Caco-2 (cell line): ENCODE measurements around the gene CALHM3. TPM values are rescaled to one million over a fixed set of nuclear protein-coding genes. Genes with fewer than 3 reads are reported as not detected.

ENCODE experiments used
- BruUV-seq: library from RNA; stranded (reverse); fragments of 400-500 nt; replicated peaks from 2 replicates; lab custom pipeline; 2021; lab: Mats Ljungman, UMichigan
- CTCF ChIA-PET: fragments of 300-600 bp; sonication (Branson Sonifier 250); formaldehyde crosslinking; loops from one replicate; lab custom pipeline; 2022; ENCODE audit warnings: antibody characterized with exemption; lab: Charles Lee
- POLR2A ChIA-PET: fragments of 300-600 bp; sonication (Branson Sonifier 250); formaldehyde crosslinking; loops from one replicate; lab custom pipeline; 2022; ENCODE audit warnings: antibody characterized with exemption; lab: Charles Lee
- DNase-seq, 2 experiments: peaks; one replicate each; pipeline versions ENCODE4 v3.0.0 to v3.0.0-alpha.2; 2020 to 2022
- H3K27me3 ChIP-seq: replicated peaks from 2 replicates; pipeline ENCODE4 v1.6.0; 2011; ENCODE audit warnings: low read length; ENCODE audit not compliant: control insufficient read depth, insufficient read depth
- H3K36me3 ChIP-seq: 2 replicates; pipeline ENCODE4 v1.5.1; 2011; ENCODE audit warnings: low read length; ENCODE audit not compliant: control insufficient read depth, insufficient read depth
- H3K4me1 ChIP-seq: fragments of 250-450 bp; sonication (Bioruptor Pico); 2 replicates; pipeline ENCODE4 v1.5.1; 2020; ENCODE audit warnings: mild to moderate bottlenecking
- H3K4me3 ChIP-seq: 2 replicates; pipeline ENCODE4 v1.5.1; 2011; ENCODE audit warnings: low read depth, mild to moderate bottlenecking, control low read depth, low read length
- H3K9me3 ChIP-seq: fragments of 250-450 bp; sonication (Bioruptor Pico); 2 replicates; pipeline ENCODE4 v1.5.1; 2020; ENCODE audit warnings: mild to moderate bottlenecking, moderate library complexity
- H3K27ac Mint-ChIP-seq: one replicate; pipeline ENCODE4 v1.8.0; 2022; ENCODE audit warnings: mixed read lengths; ENCODE audit not compliant: unreplicated experiment
- H3K27me3 Mint-ChIP-seq: one replicate; pipeline ENCODE4 v1.8.0; 2022; ENCODE audit warnings: mixed read lengths; ENCODE audit not compliant: insufficient read depth, unreplicated experiment
- H3K36me3 Mint-ChIP-seq: one replicate; pipeline ENCODE4 v1.8.0; 2022; ENCODE audit warnings: mild to moderate bottlenecking, mixed read lengths; ENCODE audit not compliant: insufficient read depth, unreplicated experiment
- H3K4me1 Mint-ChIP-seq: one replicate; pipeline ENCODE4 v1.8.0; 2022; ENCODE audit warnings: low read depth, mixed read lengths; ENCODE audit not compliant: unreplicated experiment
- H3K4me3 Mint-ChIP-seq: one replicate; pipeline ENCODE4 v1.8.0; 2022; ENCODE audit warnings: mild to moderate bottlenecking, moderate library complexity, mixed read lengths; ENCODE audit not compliant: unreplicated experiment
- H3K9me3 Mint-ChIP-seq: one replicate; pipeline ENCODE4 v1.8.0; 2022; ENCODE audit warnings: mixed read lengths; ENCODE audit not compliant: unreplicated experiment
- CTCF ChIP-seq, 2 experiments: fragments of 200-600 bp in 1 of 2; IDR thresholded peaks; 1 replicate in 1 of 2; 2 replicates in 1 of 2; pipeline versions ENCODE4 v1.5.1 to v1.8.0; 2011 to 2022; ENCODE audit warnings: antibody characterized with exemption in 1 of 2, control low read depth in 1 of 2, inconsistent platforms in 1 of 2, low read depth in 1 of 2, low read length in 1 of 2, mild to moderate bottlenecking in 1 of 2, moderate library complexity in 1 of 2; ENCODE audit not compliant: insufficient read depth in 1 of 2, severe bottlenecking in 1 of 2, unreplicated experiment in 1 of 2
- intact Hi-C: fragments of 100-400 bp; cut with micrococcal nuclease; formaldehyde crosslinking; loops from one replicate; pipeline ENCODE4 v1.10.0; 2022; ENCODE audit not compliant: unreplicated experiment
- total RNA-seq: library from RNA; stranded (reverse); gene quantifications from 2 replicates; pipeline ENCODE4 v1.2.3, GENCODE V29; 2022

The CALHM3 gene
- total RNA-seq, 1 experiment from 2014 or later, result 0.18 TPM

- H3K4me3 ChIP-seq, result no peak overlapping the region
- Mint-ChIP-seq H3K27ac (no peak overlapping the region), H3K36me3 (peaks cover 52% of the 10 kb centered on the region), H3K9me3 (no peaks in the 10 kb centered on the region), H3K4me3 (no peak overlapping the region), H3K4me1 (no peaks in the 10 kb centered on the region), H3K27me3 (no peaks in the 10 kb centered on the region)
- H3K36me3 ChIP-seq, result peaks cover 8% of the 10 kb centered on the region
- TF ChIP-seq CTCF (IDR thresholded peaks at IDR 0.05; ENCODE audit: insufficient read depth in 1 of 2, low read depth in 1 of 2, low read length in 1 of 2, severe bottlenecking in 1 of 2, unreplicated experiment in 1 of 2), result no peak
- H3K4me1 ChIP-seq, result no peaks in the 10 kb centered on the region
- H3K27me3 ChIP-seq, result no peaks in the 10 kb centered on the region
- ChIA-PET CTCF (no interaction called here), POLR2A (no interaction called here)
- BruUV-seq, result no TSS peak
- no peaks in the 10 kb centered on the region for H3K9me3 ChIP-seq
- no peak for DNase-seq
- intact Hi-C loops, result no loop called here
Measured at GRCh38 chr10:103445366-103445765, 33.7 kb downstream of the CALHM3 start.

GRCh38 chr10:103444478-103444877, 34.6 kb downstream of the CALHM3 start:
- intact Hi-C loops, result no loop called here
- no TSS peak for BruUV-seq
- TF ChIP-seq CTCF (IDR thresholded peaks at IDR 0.05; ENCODE audit: insufficient read depth in 1 of 2, low read depth in 1 of 2, low read length in 1 of 2, severe bottlenecking in 1 of 2, unreplicated experiment in 1 of 2), result no peak
- ChIA-PET POLR2A (no interaction called here), CTCF (no interaction called here)
- Histone ChIP-seq H3K27me3 (no peaks in the 10 kb centered on the region), H3K4me3 (no peak overlapping the region), H3K4me1 (no peaks in the 10 kb centered on the region), H3K36me3 (peaks cover 8% of the 10 kb centered on the region), H3K9me3 (no peaks in the 10 kb centered on the region)
- DNase-seq, result no peak
- peaks cover 61% of the 10 kb centered on the region for H3K36me3 Mint-ChIP-seq
- no peaks in the 10 kb centered on the region for H3K4me1 Mint-ChIP-seq
- no peak overlapping the region for H3K27ac Mint-ChIP-seq
- H3K27me3 Mint-ChIP-seq, result no peaks in the 10 kb centered on the region
- H3K4me3 Mint-ChIP-seq, result no peak overlapping the region
- H3K9me3 Mint-ChIP-seq, result no peaks in the 10 kb centered on the region

GRCh38 chr10:103443475-103444185, 35.4 kb downstream of the CALHM3 start:
- H3K9me3 Mint-ChIP-seq, result no peaks in the 10 kb centered on the region
- Histone ChIP-seq H3K4me1 (no peaks in the 10 kb centered on the region), H3K4me3 (no peak overlapping the region), H3K36me3 (peaks cover 8% of the 10 kb centered on the region), H3K27me3 (no peaks in the 10 kb centered on the region), H3K9me3 (no peaks in the 10 kb centered on the region)
- intact Hi-C loops, result no loop called here
- no peak overlapping the region for H3K4me3 Mint-ChIP-seq
- DNase-seq, result no peak
- POLR2A ChIA-PET, result no interaction called here
- H3K27ac Mint-ChIP-seq, result no peak overlapping the region
- no peak for TF ChIP-seq CTCF (IDR thresholded peaks at IDR 0.05; ENCODE audit: insufficient read depth in 1 of 2, low read depth in 1 of 2, low read length in 1 of 2, severe bottlenecking in 1 of 2, unreplicated experiment in 1 of 2)
- no TSS peak for BruUV-seq
- H3K27me3 Mint-ChIP-seq, result no peaks in the 10 kb centered on the region
- H3K4me1 Mint-ChIP-seq, result no peaks in the 10 kb centered on the region
- CTCF ChIA-PET, result no interaction called here
- H3K36me3 Mint-ChIP-seq, result peaks cover 70% of the 10 kb centered on the region
